Panc1 (cell line): ENCODE results near the gene ADORA1. TPM values are rescaled to one million over a fixed set of nuclear protein-coding genes. Genes with fewer than 3 reads are reported as not detected.

Source experiments
- ATAC-seq: fragments of 200-7000 bp; cut with Tn5 transposase; 2 replicates; pipeline ENCODE4 v1.9.1; 2020; ENCODE audit warnings: mild to moderate bottlenecking, moderate library complexity
- BruUV-seq: library from RNA; stranded (reverse); fragments of 400-500 nt; replicated peaks from 2 replicates; lab custom pipeline; 2021; lab: Mats Ljungman, UMichigan
- CTCF ChIA-PET: fragments of 300-600 bp; sonication (Branson Sonifier 250); formaldehyde crosslinking; loops from one replicate; lab custom pipeline; 2022; ENCODE audit warnings: antibody characterized with exemption; lab: Charles Lee
- POLR2A ChIA-PET: fragments of 300-600 bp; sonication (Branson Sonifier 250); formaldehyde crosslinking; loops from one replicate; lab custom pipeline; 2022; ENCODE audit warnings: antibody characterized with exemption; lab: Charles Lee
- DNase-seq: peaks from one replicate; pipeline ENCODE4 v3.0.0-alpha.2; 2010; ENCODE audit warnings: low read depth, low spot score
- H3K27ac ChIP-seq: 2 replicates; pipeline ENCODE4 v1.5.1; 2011; ENCODE audit warnings: mild to moderate bottlenecking, low read length, inconsistent platforms
- H3K27me3 ChIP-seq: fragments of 200-500 bp; sonication (Bioruptor generic); 2 replicates; pipeline ENCODE4 v1.6.0; 2014; ENCODE audit warnings: low read length, inconsistent platforms; ENCODE audit not compliant: control insufficient read depth, insufficient read depth
- H3K36me3 ChIP-seq: fragments of 200-500 bp; sonication (Bioruptor generic); 2 replicates; pipeline ENCODE4 v1.5.1; 2014; ENCODE audit warnings: inconsistent platforms, mild to moderate bottlenecking, low read length, moderate library complexity; ENCODE audit not compliant: control insufficient read depth, insufficient read depth
- H3K4me1 ChIP-seq: 2 replicates; pipeline ENCODE4 v1.5.1; 2011; ENCODE audit warnings: inconsistent platforms, mild to moderate bottlenecking, low read length, moderate library complexity; ENCODE audit not compliant: control insufficient read depth, insufficient read depth
- H3K4me3 ChIP-seq, 2 experiments: 2 replicates each; pipeline ENCODE4 v1.5.1; 2011 to 2012; ENCODE audit warnings: low read depth in 2 of 2, low read length in 2 of 2, mild to moderate bottlenecking in 2 of 2, inconsistent platforms in 1 of 2, moderate library complexity in 1 of 2
- H3K9me3 ChIP-seq: fragments of 200-500 bp; sonication (Bioruptor generic); 2 replicates; pipeline ENCODE4 v1.5.1; 2014; ENCODE audit warnings: low read depth, mild to moderate bottlenecking, inconsistent platforms, low read length, moderate library complexity; ENCODE audit not compliant: control insufficient read depth, insufficient read depth
- POLR2AphosphoS5 ChIP-seq: IDR thresholded peaks from 2 replicates; pipeline ENCODE4 v1.6.1; 2012; ENCODE audit warnings: mild to moderate bottlenecking, low read depth, low read length, moderate library complexity
- REST ChIP-seq, 2 experiments: IDR thresholded peaks; 2 replicates each; pipeline ENCODE4 v1.6.1; 2011 to 2012; ENCODE audit warnings: low read depth in 2 of 2, control low read depth in 1 of 2, low read length in 1 of 2, mild to moderate bottlenecking in 1 of 2, moderate library complexity in 1 of 2; ENCODE audit not compliant: insufficient read depth in 1 of 2
- SIN3A ChIP-seq: IDR thresholded peaks from 2 replicates; pipeline ENCODE4 v1.6.1; 2012; ENCODE audit warnings: low read depth, mild to moderate bottlenecking, low read length, moderate library complexity, borderline replicate concordance; ENCODE audit not compliant: insufficient read depth
- TCF7L2 ChIP-seq: IDR thresholded peaks from 2 replicates; pipeline ENCODE4 v1.6.1; 2011; ENCODE audit warnings: mild to moderate bottlenecking, low read depth, low read length, inconsistent platforms
- in situ Hi-C: cut with HindIII; loops from 2 replicates; pipeline ENCODE4 v1.10.0; 2016; ENCODE audit warnings: low sequenced_read_pairs, low pct_unique_long_range_greater_than_20kb
- intact Hi-C: fragments of 100-400 bp; cut with micrococcal nuclease; formaldehyde crosslinking; loops from one replicate; pipeline ENCODE4 v1.10.0; 2022; ENCODE audit not compliant: unreplicated experiment
- total RNA-seq: library from RNA; stranded (reverse); gene quantifications from one replicate; pipeline ENCODE4 v1.2.1, GENCODE V29; 2021; ENCODE audit not compliant: unreplicated experiment
- TF ChIP-seq, protein P1 (sequence below): fragments of 450-650 bp; IDR thresholded peaks from 2 replicates; pipeline ENCODE4 v1.5.1; 2017; ENCODE audit warnings: mild to moderate bottlenecking

The ADORA1 gene
- total RNA-seq, 1 experiment from 2014 or later, result 8.5 TPM

DNA sequence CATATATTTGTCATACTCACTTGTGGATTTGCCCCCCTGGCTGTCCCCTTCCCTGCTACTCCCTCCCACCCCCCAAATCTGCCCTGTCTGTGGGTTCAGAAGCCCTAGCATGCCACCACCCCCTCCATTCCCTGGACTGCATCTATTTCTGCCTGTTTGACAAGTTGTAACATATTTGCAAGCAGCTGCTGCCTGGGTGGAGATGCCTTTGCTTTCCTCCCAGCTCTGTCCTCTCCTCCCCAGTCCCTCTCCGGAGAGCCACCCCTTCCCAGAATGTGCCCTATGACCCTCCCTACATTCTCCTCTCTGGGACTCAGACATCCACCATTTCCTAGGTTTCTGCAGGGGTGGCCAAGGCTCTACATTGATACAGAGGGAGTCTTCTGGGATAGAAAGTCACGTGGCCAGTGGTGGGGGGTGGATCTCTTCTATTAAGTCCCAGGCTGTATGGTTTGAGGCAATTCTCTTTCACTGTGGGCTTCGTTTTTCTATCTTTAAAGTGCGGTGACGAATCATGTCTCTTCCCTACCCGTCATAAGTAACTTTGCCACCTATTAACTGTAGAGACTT lies 35.7 kb upstream of the ADORA1 start:
- Histone ChIP-seq H3K27ac (no peak overlapping the region), H3K36me3 (no peaks in the 10 kb centered on the region), H3K4me3 (no peak overlapping the region), H3K27me3 (peaks cover 4% of the 10 kb centered on the region; the same call in 1 of the 2 replicates), H3K4me1 (no peaks in the 10 kb centered on the region), H3K9me3 (peaks cover 8% of the 10 kb centered on the region)
- POLR2A ChIA-PET, result no interaction called here
- CTCF ChIA-PET, result no interaction called here
- BruUV-seq, result no TSS peak
- intact Hi-C loops (no loop called here), in situ Hi-C loops (no loop called here)
- ATAC-seq (no peak), DNase-seq (no peak)
- TF ChIP-seq POLR2AphosphoS5, result no peak
- no peak for TF ChIP-seq TCF7L2
- TF ChIP-seq, protein P1, sequence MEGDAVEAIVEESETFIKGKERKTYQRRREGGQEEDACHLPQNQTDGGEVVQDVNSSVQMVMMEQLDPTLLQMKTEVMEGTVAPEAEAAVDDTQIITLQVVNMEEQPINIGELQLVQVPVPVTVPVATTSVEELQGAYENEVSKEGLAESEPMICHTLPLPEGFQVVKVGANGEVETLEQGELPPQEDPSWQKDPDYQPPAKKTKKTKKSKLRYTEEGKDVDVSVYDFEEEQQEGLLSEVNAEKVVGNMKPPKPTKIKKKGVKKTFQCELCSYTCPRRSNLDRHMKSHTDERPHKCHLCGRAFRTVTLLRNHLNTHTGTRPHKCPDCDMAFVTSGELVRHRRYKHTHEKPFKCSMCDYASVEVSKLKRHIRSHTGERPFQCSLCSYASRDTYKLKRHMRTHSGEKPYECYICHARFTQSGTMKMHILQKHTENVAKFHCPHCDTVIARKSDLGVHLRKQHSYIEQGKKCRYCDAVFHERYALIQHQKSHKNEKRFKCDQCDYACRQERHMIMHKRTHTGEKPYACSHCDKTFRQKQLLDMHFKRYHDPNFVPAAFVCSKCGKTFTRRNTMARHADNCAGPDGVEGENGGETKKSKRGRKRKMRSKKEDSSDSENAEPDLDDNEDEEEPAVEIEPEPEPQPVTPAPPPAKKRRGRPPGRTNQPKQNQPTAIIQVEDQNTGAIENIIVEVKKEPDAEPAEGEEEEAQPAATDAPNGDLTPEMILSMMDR, result no peak
- TF ChIP-seq REST (IDR thresholded peaks at IDR 0.05; ENCODE audit: insufficient read depth in 1 of 2, low read depth in 2 of 2, low read length in 1 of 2), result no peak
- TF ChIP-seq SIN3A, result no peak

DNA sequence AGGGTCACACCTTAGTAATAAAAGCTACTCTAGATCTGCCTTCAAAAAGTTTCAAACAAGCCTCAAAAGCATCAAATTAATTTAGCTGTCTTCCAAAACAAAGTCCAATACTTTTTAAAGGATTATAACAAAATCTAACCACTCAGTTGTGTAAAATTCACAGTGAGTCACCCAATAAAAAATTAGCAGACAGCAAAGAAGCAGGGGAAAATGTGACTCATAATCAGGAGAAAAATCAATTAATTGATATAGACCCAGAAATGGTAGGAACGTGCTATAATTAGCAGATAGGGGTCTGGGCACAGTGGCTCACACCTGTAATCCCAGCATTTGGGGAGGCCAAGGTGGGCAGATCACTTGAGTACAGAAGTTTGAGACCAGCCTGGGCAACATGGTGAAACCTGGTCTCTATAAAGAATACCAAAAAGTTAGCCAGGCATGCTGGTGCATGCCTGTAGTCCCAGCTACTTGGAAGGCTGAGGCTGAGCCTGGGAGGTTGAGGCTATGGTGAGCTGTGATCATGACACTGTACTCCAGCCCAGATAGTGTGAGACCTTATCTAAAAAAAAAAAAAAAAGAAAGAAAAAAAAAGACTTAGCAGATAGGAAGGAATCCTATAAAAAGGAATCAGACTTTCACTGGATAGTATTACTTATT lies 33.6 kb upstream of the ADORA1 start:
- no peak for ATAC-seq
- Histone ChIP-seq H3K27ac (no peak overlapping the region), H3K36me3 (no peaks in the 10 kb centered on the region), H3K4me1 (no peaks in the 10 kb centered on the region), H3K9me3 (peaks cover 8% of the 10 kb centered on the region), H3K27me3 (peaks cover 4% of the 10 kb centered on the region; the same call in 1 of the 2 replicates), H3K4me3 (no peak overlapping the region)
- intact Hi-C loops, result no loop called here
- ChIA-PET POLR2A (no interaction called here), CTCF (no interaction called here)
- no peak for TF ChIP-seq SIN3A
- no peak for TF ChIP-seq POLR2AphosphoS5
- TF ChIP-seq REST (IDR thresholded peaks at IDR 0.05; ENCODE audit: insufficient read depth in 1 of 2, low read depth in 2 of 2, low read length in 1 of 2), result no peak
- TF ChIP-seq, protein P1, result no peak
- TF ChIP-seq TCF7L2, result no peak
- BruUV-seq, result no TSS peak
- in situ Hi-C loops, result no loop called here
- DNase-seq, result no peak
